LNCaP clone FGC (cell line): ENCODE data around the gene MAP1LC3B2.

Experiments used
- DNase-seq: peaks from one replicate; pipeline ENCODE4 v3.0.0-alpha.2; 2011; ENCODE audit warnings: low read depth
- H3K4me3 ChIP-seq: 2 replicates; pipeline ENCODE4 v1.5.1; 2011; ENCODE audit warnings: mild to moderate bottlenecking, low read depth, low read length, control low read depth
- TF ChIP-seq, protein P1 (sequence below): IDR thresholded peaks from 2 replicates; pipeline ENCODE4 v1.5.1; 2012; ENCODE audit warnings: mild to moderate bottlenecking; ENCODE audit not compliant: control insufficient read depth, insufficient read depth; ENCODE audit errors: extremely low read depth

Gene MAP1LC3B2

GRCh38 chr12:116604178-116604895 lies 45.2 kb downstream of the MAP1LC3B2 start:
- H3K4me3 ChIP-seq = no peak overlapping the region
- TF ChIP-seq, protein P1, sequence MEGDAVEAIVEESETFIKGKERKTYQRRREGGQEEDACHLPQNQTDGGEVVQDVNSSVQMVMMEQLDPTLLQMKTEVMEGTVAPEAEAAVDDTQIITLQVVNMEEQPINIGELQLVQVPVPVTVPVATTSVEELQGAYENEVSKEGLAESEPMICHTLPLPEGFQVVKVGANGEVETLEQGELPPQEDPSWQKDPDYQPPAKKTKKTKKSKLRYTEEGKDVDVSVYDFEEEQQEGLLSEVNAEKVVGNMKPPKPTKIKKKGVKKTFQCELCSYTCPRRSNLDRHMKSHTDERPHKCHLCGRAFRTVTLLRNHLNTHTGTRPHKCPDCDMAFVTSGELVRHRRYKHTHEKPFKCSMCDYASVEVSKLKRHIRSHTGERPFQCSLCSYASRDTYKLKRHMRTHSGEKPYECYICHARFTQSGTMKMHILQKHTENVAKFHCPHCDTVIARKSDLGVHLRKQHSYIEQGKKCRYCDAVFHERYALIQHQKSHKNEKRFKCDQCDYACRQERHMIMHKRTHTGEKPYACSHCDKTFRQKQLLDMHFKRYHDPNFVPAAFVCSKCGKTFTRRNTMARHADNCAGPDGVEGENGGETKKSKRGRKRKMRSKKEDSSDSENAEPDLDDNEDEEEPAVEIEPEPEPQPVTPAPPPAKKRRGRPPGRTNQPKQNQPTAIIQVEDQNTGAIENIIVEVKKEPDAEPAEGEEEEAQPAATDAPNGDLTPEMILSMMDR = no peak
- no peak for DNase-seq

GRCh38 chr12:116604951-116605641 lies 45.9 kb downstream of the MAP1LC3B2 start:
- TF ChIP-seq, protein P1 = no peak
- no peak overlapping the region for H3K4me3 ChIP-seq
- no peak for DNase-seq

DNA sequence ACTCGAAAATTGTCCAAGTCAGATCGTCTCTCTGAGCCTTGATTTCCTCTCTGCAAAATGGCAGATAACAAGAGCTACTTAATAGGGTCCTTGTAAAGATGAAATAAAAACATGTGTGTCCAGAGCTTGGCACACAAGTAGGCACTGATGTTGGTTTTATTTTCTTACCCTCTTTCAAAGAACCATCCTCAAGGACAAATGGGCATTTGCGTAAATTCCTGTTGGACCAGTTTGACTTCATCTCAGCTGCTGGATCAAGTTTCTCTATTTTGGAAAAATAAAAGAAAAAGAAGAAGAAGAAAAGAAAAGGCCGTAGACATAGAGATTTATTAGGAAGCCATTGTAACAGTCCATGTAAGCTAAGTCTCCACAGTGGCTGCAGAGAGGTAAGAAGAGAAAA lies 47.2 kb downstream of the MAP1LC3B2 start:
- no peak overlapping the region for H3K4me3 ChIP-seq
- TF ChIP-seq, protein P1 = no peak

GRCh38 chr12:116607039-116607438 lies 47.9 kb downstream of the MAP1LC3B2 start:
- DNase-seq = no peak
- H3K4me3 ChIP-seq = no peak overlapping the region
- TF ChIP-seq, protein P1 = no peak

More for the DNA sequence above, 47.2 kb downstream of the MAP1LC3B2 start:
- DNase-seq = no peak

- TF ChIP-seq, protein P1 = peak; percentile 38
- no peak overlapping the region for H3K4me3 ChIP-seq
- no peak for DNase-seq
These were observed 50.3 kb downstream of the MAP1LC3B2 start for GRCh38 chr12:116609319-116610114.

DNA sequence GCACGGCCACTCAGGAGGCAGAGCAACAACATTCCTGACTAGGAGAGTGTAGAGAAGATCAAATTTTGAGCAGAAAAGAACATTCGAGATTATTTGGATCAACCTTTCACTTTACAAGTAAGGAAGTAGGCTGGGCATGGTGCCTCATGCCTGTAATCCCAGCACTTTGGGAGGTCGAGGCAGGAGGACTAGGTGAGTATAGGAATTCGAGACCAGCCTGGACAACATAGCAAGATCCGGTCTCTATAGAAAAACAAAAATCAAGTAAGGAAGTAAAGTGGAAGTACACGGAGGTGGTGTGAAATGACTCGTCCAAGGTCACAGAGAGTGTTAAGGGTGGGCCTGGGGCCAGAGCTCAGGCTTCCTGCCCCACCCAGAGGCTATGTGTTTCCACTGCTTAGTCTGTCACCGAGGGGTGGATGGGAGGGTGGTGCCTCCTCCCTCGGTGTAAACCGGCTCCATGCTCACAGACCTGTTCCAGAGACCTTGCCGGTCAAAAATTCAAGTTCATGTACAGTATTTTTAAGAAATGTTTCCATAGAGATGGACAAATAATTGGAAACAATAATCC lies 51.9 kb downstream of the MAP1LC3B2 start:
- TF ChIP-seq, protein P1 = no peak
- H3K4me3 ChIP-seq = no peak overlapping the region
- DNase-seq = no peak
